Tibial nerve (tissue), 4 donors: ENCODE results near the gene MSANTD7. TPM values are rescaled to one million over a fixed set of nuclear protein-coding genes. Genes with fewer than 3 reads are reported as not detected.

ENCODE experiments used
- DNase-seq, 2 donors: peaks; one replicate each; pipeline ENCODE4 v3.0.0-alpha.2; 2019; ENCODE audit warnings: low spot score in 2 of 2
- H3K27ac ChIP-seq, 4 donors: fragments of 200-600 bp; sonication (generic) in 3 of 4; one replicate each; pipeline ENCODE4 v1.5.1; 2017 to 2019; ENCODE audit warnings: mild to moderate bottlenecking in 1 of 4
- H3K27me3 ChIP-seq, 2 donors: fragments of 200-600 bp; sonication (generic) in 1 of 2; one replicate each; pipeline versions ENCODE4 v1.5.1 to v1.6.0; 2017 to 2019
- H3K36me3 ChIP-seq, 3 donors: fragments of 200-600 bp; sonication (generic); one replicate each; pipeline ENCODE4 v1.5.1; 2018 to 2019
- H3K4me1 ChIP-seq, 4 donors: fragments of 200-600 bp; sonication (generic) in 3 of 4; one replicate each; pipeline ENCODE4 v1.5.1; 2017 to 2019
- H3K4me3 ChIP-seq, 4 donors: fragments of 200-600 bp; sonication (generic) in 3 of 4; one replicate each; pipeline ENCODE4 v1.5.1; 2017 to 2019; ENCODE audit warnings: mild to moderate bottlenecking in 1 of 4, moderate library complexity in 1 of 4
- H3K9me3 ChIP-seq, 4 donors: fragments of 200-600 bp; sonication (generic) in 3 of 4; one replicate each; pipeline ENCODE4 v1.5.1; 2017 to 2019
- CTCF ChIP-seq, 5 experiments: fragments of 200-600 bp in 3 of 5; fragments of 450-650 bp in 2 of 5; sonication (generic) in 3 of 5; IDR thresholded peaks; one replicate each; pipeline ENCODE4 v1.5.1; 2016 to 2019; ENCODE audit warnings: antibody characterized with exemption in 5 of 5, mild to moderate bottlenecking in 3 of 5, moderate library complexity in 2 of 5
- EP300 ChIP-seq, 2 donors: sonication (generic); formaldehyde crosslinking; IDR thresholded peaks; one replicate each; pipeline ENCODE4 v1.6.1; 2017; ENCODE audit warnings: antibody characterized with exemption in 2 of 2, mild to moderate bottlenecking in 1 of 2
- POLR2A ChIP-seq, 2 donors: fragments of 450-650 bp; IDR thresholded peaks; one replicate each; pipeline ENCODE4 v1.6.1; 2017; ENCODE audit warnings: antibody characterized with exemption in 2 of 2, mild to moderate bottlenecking in 2 of 2, moderate library complexity in 2 of 2
- WGBS, 2 donors: methylation state at CpG; one replicate each; pipeline ENCODE4 v1.1.5; 2018; 5-methylcytosine and 5-hydroxymethylcytosine counted together
- total RNA-seq, 4 donors: library from RNA; depleted of rRNA; stranded (reverse); fragments of >200 nt; gene quantifications; one replicate each; pipeline ENCODE4 v1.1.0, GENCODE V29; 2016

Gene MSANTD7
- total RNA-seq, 4 donors from 2014 or later: 6.3 to 11.5 (median 7.9) TPM

- DNase-seq: no peak
- 94% methylated on average over 3 of the region's 3 CpGs for WGBS, 2 donors
- Histone ChIP-seq H3K4me1 (no peaks in the 10 kb centered on the region), H3K4me3 (no peak overlapping the region), H3K27me3 (no peaks in the 10 kb centered on the region), H3K36me3 (no peaks in the 10 kb centered on the region), H3K9me3 (no peaks in the 10 kb centered on the region), H3K27ac (no peak overlapping the region)
- TF ChIP-seq CTCF (IDR thresholded peaks at IDR 0.05) (no peak), EP300 (IDR thresholded peaks at IDR 0.05) (no peak), POLR2A (IDR thresholded peaks at IDR 0.05) (no peak)
These were observed 14.1 kb upstream of the MSANTD7 start for GRCh38 chr10:14823966-14824365.

- H3K27ac ChIP-seq: no peak overlapping the region
- TF ChIP-seq POLR2A (IDR thresholded peaks at IDR 0.05): no peak
- TF ChIP-seq CTCF (IDR thresholded peaks at IDR 0.05): no peak
- no peak for TF ChIP-seq EP300 (IDR thresholded peaks at IDR 0.05)
- no peaks in the 10 kb centered on the region for H3K27me3 ChIP-seq
- WGBS, 2 donors: 52 to 82% methylated on average over 1 of the region's 1 CpG
- no peaks in the 10 kb centered on the region for H3K36me3 ChIP-seq
- no peak overlapping the region for H3K4me3 ChIP-seq
- no peaks in the 10 kb centered on the region for H3K9me3 ChIP-seq
- no peaks in the 10 kb centered on the region for H3K4me1 ChIP-seq
- DNase-seq: no peak
These were observed 11.9 kb upstream of the MSANTD7 start for GRCh38 chr10:14826076-14826829.

- no peaks in the 10 kb centered on the region for H3K9me3 ChIP-seq
- H3K27ac ChIP-seq: no peak overlapping the region
- TF ChIP-seq EP300 (IDR thresholded peaks at IDR 0.05) (no peak), CTCF (IDR thresholded peaks at IDR 0.05) (no peak), POLR2A (IDR thresholded peaks at IDR 0.05) (no peak)
- no peak for DNase-seq
- H3K27me3 ChIP-seq: no peaks in the 10 kb centered on the region
- H3K4me3 ChIP-seq: no peak overlapping the region
- peaks cover 0 to 8% (median 4%) of the 10 kb centered on the region in 4 donors for H3K4me1 ChIP-seq
- WGBS, 2 donors: 76 to 79% methylated on average over 3 of the region's 3 CpGs
- no peaks in the 10 kb centered on the region for H3K36me3 ChIP-seq
These were observed 5.0 kb upstream of the MSANTD7 start for GRCh38 chr10:14833106-14833505.

GRCh38 chr10:14836208-14836607 lies 1.9 kb upstream of the MSANTD7 start:
- H3K9me3 ChIP-seq: no peaks in the 10 kb centered on the region
- peak overlapping the region in 1 of 4 donors; percentile 96 for H3K27ac ChIP-seq
- no peak for TF ChIP-seq CTCF (IDR thresholded peaks at IDR 0.05)
- no peak for TF ChIP-seq POLR2A (IDR thresholded peaks at IDR 0.05)
- no peak for TF ChIP-seq EP300 (IDR thresholded peaks at IDR 0.05)
- 92 to 94% methylated on average over 2 of the region's 2 CpGs for WGBS, 2 donors
- DNase-seq: no peak
- peaks cover 0 to 8% (median 0%) of the 10 kb centered on the region in 3 donors for H3K36me3 ChIP-seq
- no peak overlapping the region for H3K4me3 ChIP-seq
- H3K27me3 ChIP-seq: no peaks in the 10 kb centered on the region
- H3K4me1 ChIP-seq: peaks cover 3 to 23% (median 10%) of the 10 kb centered on the region in 4 donors

- H3K27ac ChIP-seq: peak overlapping the region; percentile 78 to 97 (median 96)
These were observed 926 bp upstream of the MSANTD7 start for GRCh38 chr10:14837003-14837756.

More at GRCh38 chr10:14837003-14837756, 926 bp upstream of the MSANTD7 start:
- peaks cover 0 to 18% (median 9%) of the 10 kb centered on the region in 3 donors for H3K36me3 ChIP-seq
- H3K4me3 ChIP-seq: peak overlapping the region; percentile 60 to 93 (median 86)
- 17 to 18% methylated on average over 14 of the region's 14 CpGs for WGBS, 2 donors
- DNase-seq: no peak
- peaks cover 3 to 23% (median 10%) of the 10 kb centered on the region in 4 donors for H3K4me1 ChIP-seq
- no peaks in the 10 kb centered on the region for H3K27me3 ChIP-seq
- H3K9me3 ChIP-seq: no peaks in the 10 kb centered on the region
- TF ChIP-seq CTCF (IDR thresholded peaks at IDR 0.05) (peak in 1 of 5 experiments; percentile 6), EP300 (IDR thresholded peaks at IDR 0.05) (no peak)
